HepG2 (cell line): ENCODE data around the gene TRIM66. TPM values are rescaled to one million over a fixed set of nuclear protein-coding genes. Genes with fewer than 3 reads are reported as not detected.

Experiments
- ATAC-seq: fragments of 200-7000 bp; cut with Tn5 transposase; 3 replicates; pipeline ENCODE4 v1.9.1; 2020; ENCODE audit warnings: mild to moderate bottlenecking, moderate library complexity
- BruUV-seq: library from RNA; stranded (reverse); fragments of 400-500 nt; replicated peaks from 2 replicates; lab custom pipeline; 2021; lab: Mats Ljungman, UMichigan
- CTCF ChIA-PET: fragments of 300-600 bp; formaldehyde crosslinking; extraction: SDS; loops from one replicate; lab custom pipeline; 2021; ENCODE audit warnings: low total read pairs, inconsistent platforms, low intra/inter-chr PET ratio; lab: Yijun Ruan, JAX
- POLR2A ChIA-PET: fragments of 350-600 bp; sonication (Branson Sonifier 250); formaldehyde crosslinking; loops from one replicate; lab custom pipeline; 2020; ENCODE audit warnings: antibody characterized with exemption, inconsistent platforms; lab: Yijun Ruan, JAX
- DNase-seq: peaks from one replicate; pipeline ENCODE4 v3.0.0-alpha.2; 2015; ENCODE audit warnings: low spot score
- FAIRE-seq: peaks from 3 replicates; lab custom pipeline; 2011; peaks lifted over from hg19 to GRCh38; lab: Jason Lieb, UNC
- H2AFZ ChIP-seq: one replicate; pipeline ENCODE4 v1.6.1; 2011; ENCODE audit warnings: low read length, inconsistent platforms
- H3K27ac ChIP-seq: fragments of 300-600 bp; 3 replicates; pipeline ENCODE4 v1.8.0; 2011; ENCODE audit warnings: mixed run types, mild to moderate bottlenecking, mixed read lengths, low read length, inconsistent platforms; ENCODE audit not compliant: insufficient read depth; ENCODE audit errors: extremely low read length
- H3K27me3 ChIP-seq, 2 experiments: fragments of 200-600 bp in 1 of 2; 2 replicates in 1 of 2; 3 replicates in 1 of 2; pipeline versions ENCODE4 v1.6.0 to v1.8.0; 2011; ENCODE audit warnings: low read length in 2 of 2, mild to moderate bottlenecking in 2 of 2, moderate library complexity in 2 of 2, inconsistent platforms in 1 of 2; ENCODE audit not compliant: insufficient read depth in 2 of 2, control insufficient read depth in 1 of 2
- H3K36me3 ChIP-seq, 2 experiments: fragments of 200-600 bp in 1 of 2; replicated peaks in 1 of 2; 2 replicates in 1 of 2; 3 replicates in 1 of 2; pipeline versions ENCODE4 v1.5.1 to v1.8.0; 2011; ENCODE audit warnings: low read length in 2 of 2, inconsistent platforms in 1 of 2; ENCODE audit not compliant: insufficient read depth in 2 of 2, control insufficient read depth in 1 of 2
- H3K4me1 ChIP-seq: 2 replicates; pipeline ENCODE4 v1.5.1; 2012; ENCODE audit warnings: low read length, inconsistent platforms; ENCODE audit not compliant: insufficient read depth
- H3K4me2 ChIP-seq: 2 replicates; pipeline ENCODE4 v1.6.0; 2011; ENCODE audit warnings: low read depth, low read length, inconsistent platforms
- H3K4me3 ChIP-seq, 3 experiments: fragments of 200-600 bp in 1 of 3; sonication (generic), shearing (Covaris generic) in 1 of 3; replicated peaks in 1 of 3; 2 replicates each; pipeline ENCODE4 v1.5.1; 2011 to 2016; ENCODE audit warnings: low read length in 3 of 3, inconsistent platforms in 2 of 3, low read depth in 2 of 3, mild to moderate bottlenecking in 2 of 3, control low read depth in 1 of 3, mixed read lengths in 1 of 3; ENCODE audit not compliant: insufficient read depth in 1 of 3
- H3K79me2 ChIP-seq: one replicate; pipeline ENCODE4 v1.6.1; 2011; ENCODE audit warnings: low read length, inconsistent platforms; ENCODE audit not compliant: insufficient read depth
- H3K9ac ChIP-seq: 2 replicates; pipeline ENCODE4 v1.6.0; 2011; ENCODE audit warnings: mild to moderate bottlenecking, low read depth, low read length, inconsistent platforms; ENCODE audit not compliant: insufficient read depth
- H3K9me3 ChIP-seq: 2 replicates; pipeline ENCODE4 v1.5.1; 2012; ENCODE audit warnings: mild to moderate bottlenecking, low read length
- H4K20me1 ChIP-seq: 2 replicates; pipeline ENCODE4 v1.6.0; 2011; ENCODE audit warnings: inconsistent platforms, mild to moderate bottlenecking, low read length, moderate library complexity; ENCODE audit not compliant: insufficient read depth
- BRD4 ChIP-seq: sonication (generic); formaldehyde crosslinking; IDR thresholded peaks from 2 replicates; pipeline ENCODE4 v1.4.0; 2020; ENCODE audit warnings: missing genetic modification reagents
- TBX3 ChIP-seq: fragments of 450-650 bp; IDR thresholded peaks from 2 replicates; pipeline ENCODE4 v1.6.1; 2017; ENCODE audit warnings: antibody characterized with exemption, mild to moderate bottlenecking, inconsistent platforms, borderline replicate concordance
- TEAD2 ChIP-seq: sonication (generic); formaldehyde crosslinking; IDR thresholded peaks from 2 replicates; pipeline ENCODE4 v1.9.0; 2021; ENCODE audit warnings: missing genetic modification reagents
- ZNF335 ChIP-seq: sonication (generic); formaldehyde crosslinking; IDR thresholded peaks from 2 replicates; pipeline ENCODE4 v1.4.0; 2020; ENCODE audit warnings: missing genetic modification reagents
- whole genome bisulfite sequencing: methylation state at CpG from one replicate; pipeline ENCODE4 v1.1.6; 2017; ENCODE audit warnings: low lambda C conversion rate; 5-methylcytosine and 5-hydroxymethylcytosine counted together
- in situ Hi-C: cut with HindIII; loops from 2 replicates; pipeline ENCODE4 v1.10.0; 2017; ENCODE audit warnings: low pct_unique_long_range_greater_than_20kb; ENCODE audit not compliant: extremely low pct_ligation_motif_present
- intact Hi-C: fragments of 100-400 bp; cut with micrococcal nuclease; formaldehyde crosslinking; loops from one replicate; pipeline ENCODE4 v1.10.0; 2022; ENCODE audit not compliant: unreplicated experiment
- polyA plus RNA-seq, 8 experiments: library from polyadenylated mRNA; depleted of rRNA in 3 of 8; stranded (reverse) in 7 of 8; unstranded in 1 of 8; fragments of >200 nt; fragmentation: Illumina TruSeq in 4 of 8; extraction: Trizol in 4 of 8; gene quantifications; 2 replicates each; pipeline versions ENCODE4 v1.2.1 to v1.2.3, GENCODE V29; 2011 to 2016; ENCODE audit warnings: low read depth in 4 of 8, missing spikeins in 1 of 8, mixed read lengths in 1 of 8; ENCODE audit not compliant: insufficient read depth in 1 of 8
- total RNA-seq, 5 experiments: library from RNA; depleted of rRNA; stranded (reverse); fragments of >200 nt; fragmentation: Illumina TruSeq; extraction: Trizol; gene quantifications; 2 replicates each; pipeline ENCODE4 v1.2.3, GENCODE V29; 2016; ENCODE audit warnings: low read depth in 1 of 5
- TF ChIP-seq, protein P1 (sequence below): sonication (generic); formaldehyde crosslinking; conservative IDR thresholded peaks from 2 replicates; pipeline ENCODE4 v1.8.0; 2022; ENCODE audit warnings: mild to moderate bottlenecking, moderate library complexity, missing genetic modification reagents
- TF ChIP-seq, protein P2 (sequence below): sonication (generic); formaldehyde crosslinking; IDR thresholded peaks from 2 replicates; pipeline ENCODE4 v1.4.0; 2020; ENCODE audit warnings: missing genetic modification reagents

The TRIM66 gene
- total and polyA plus RNA-seq, 2 of the 13 experiments (the other 11 are each of a cell fraction or from before 2014, with no cell fraction given): 4.9 to 6.1 TPM

DNA sequence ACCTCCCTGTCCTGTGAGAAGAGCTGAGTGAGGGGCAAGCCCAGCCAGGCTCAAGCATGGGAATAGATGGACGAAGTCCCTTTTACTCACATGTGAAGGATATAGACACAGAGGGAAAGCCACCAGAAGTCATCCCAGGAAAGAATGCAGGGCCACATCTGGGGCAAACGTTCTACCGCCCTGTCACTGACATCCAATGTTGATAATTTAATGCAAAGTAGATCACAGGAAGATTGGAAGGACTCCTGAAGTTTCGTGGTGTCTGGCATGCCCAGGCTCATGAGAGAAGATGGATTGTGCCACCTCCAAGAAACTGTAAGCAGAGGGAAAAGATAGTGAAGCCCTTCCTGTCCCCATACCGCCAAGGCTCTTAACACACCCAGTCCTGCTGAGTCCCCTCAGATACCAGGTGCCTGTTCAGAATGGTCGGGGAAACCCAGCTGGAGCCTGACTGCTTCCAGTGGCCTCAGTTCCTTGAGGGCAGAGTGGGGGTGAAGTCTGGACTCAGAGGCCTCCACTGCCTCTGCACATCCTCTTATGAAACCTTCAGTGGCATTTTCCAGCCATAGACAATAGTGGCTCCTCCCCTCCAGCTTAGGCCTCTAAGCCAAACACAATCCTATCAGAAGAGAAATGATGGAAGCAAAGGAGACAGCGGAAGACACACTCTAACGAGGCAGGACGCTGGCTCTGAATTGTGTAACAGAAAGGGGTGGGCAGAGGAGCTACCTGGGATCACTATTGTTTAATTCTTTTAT is 80.9 kb downstream of the TRIM66 start:
- DNase-seq (no peak), ATAC-seq (peak; percentile 62), FAIRE-seq (no peak)
- Histone ChIP-seq H3K79me2 (no peaks in the 10 kb centered on the region), H3K4me1 (peaks cover 6% of the 10 kb centered on the region), H3K9ac (no peak overlapping the region), H2AFZ (no peak overlapping the region), H3K27ac (no peak overlapping the region), H3K36me3 (no peaks in the 10 kb centered on the region), H3K4me3 (no peak overlapping the region), H4K20me1 (no peaks in the 10 kb centered on the region), H3K9me3 (no peaks in the 10 kb centered on the region), H3K4me2 (no peak overlapping the region), H3K27me3 (no peaks in the 10 kb centered on the region; a peak in 1 of 5 replicates)
- 29% methylated on average over 9 of the region's 9 CpGs for WGBS
- TF ChIP-seq, protein P1, sequence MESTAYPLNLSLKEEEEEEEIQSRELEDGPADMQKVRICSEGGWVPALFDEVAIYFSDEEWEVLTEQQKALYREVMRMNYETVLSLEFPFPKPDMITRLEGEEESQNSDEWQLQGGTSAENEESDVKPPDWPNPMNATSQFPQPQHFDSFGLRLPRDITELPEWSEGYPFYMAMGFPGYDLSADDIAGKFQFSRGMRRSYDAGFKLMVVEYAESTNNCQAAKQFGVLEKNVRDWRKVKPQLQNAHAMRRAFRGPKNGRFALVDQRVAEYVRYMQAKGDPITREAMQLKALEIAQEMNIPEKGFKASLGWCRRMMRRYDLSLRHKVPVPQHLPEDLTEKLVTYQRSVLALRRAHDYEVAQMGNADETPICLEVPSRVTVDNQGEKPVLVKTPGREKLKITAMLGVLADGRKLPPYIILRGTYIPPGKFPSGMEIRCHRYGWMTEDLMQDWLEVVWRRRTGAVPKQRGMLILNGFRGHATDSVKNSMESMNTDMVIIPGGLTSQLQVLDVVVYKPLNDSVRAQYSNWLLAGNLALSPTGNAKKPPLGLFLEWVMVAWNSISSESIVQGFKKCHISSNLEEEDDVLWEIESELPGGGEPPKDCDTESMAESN (CRISPR knock-in tag): no peak
- no peak for TF ChIP-seq ZNF335 (CRISPR knock-in tag)
- TF ChIP-seq TBX3: no peak
- no peak for TF ChIP-seq TEAD2 (CRISPR knock-in tag)
- TF ChIP-seq BRD4: no peak
- TF ChIP-seq, protein P2, sequence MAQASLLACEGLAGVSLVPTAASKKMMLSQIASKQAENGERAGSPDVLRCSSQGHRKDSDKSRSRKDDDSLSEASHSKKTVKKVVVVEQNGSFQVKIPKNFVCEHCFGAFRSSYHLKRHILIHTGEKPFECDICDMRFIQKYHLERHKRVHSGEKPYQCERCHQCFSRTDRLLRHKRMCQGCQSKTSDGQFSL: no peak
- intact Hi-C loops: loop anchor here (10.0 kb wide), 1 partner anchor 213 kb away; a partner anchor contains a TSS
- in situ Hi-C loops: no loop called here
- ChIA-PET POLR2A (no interaction called here), CTCF (no interaction called here)
- no TSS peak for BruUV-seq
